Measurements from ENCODE around the gene SUMO2. TPM values are rescaled to one million over a fixed set of nuclear protein-coding genes. Genes with fewer than 3 reads are reported as not detected.
"Not testable (repeated sequence)": the region's sequence is repeated elsewhere in the genome, so short reads cannot be mapped to it uniquely, and the experiment has no call there.

SUMO2 gene
- total RNA-seq, 2 experiments from 2014 or later = 286 to 628 TPM

DNA sequence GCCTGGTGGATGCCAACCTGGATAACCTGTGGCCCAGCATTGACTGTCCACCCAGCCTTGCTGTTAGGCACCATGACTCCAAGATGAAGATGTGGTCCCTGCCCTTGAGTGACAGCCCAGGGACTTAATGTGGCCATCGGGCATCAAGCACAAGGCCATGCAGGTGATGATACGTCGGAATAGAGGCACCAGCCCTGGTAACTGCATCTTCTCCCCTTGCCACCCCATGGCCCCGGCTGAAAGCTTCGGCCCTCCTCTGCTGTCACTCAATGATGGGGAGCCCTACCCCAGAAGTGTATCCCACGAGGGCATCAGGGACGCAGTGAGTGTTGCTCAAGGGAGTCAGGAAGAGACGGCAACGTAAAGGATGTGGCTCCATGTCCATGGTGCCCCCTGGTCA, 53.2 kb downstream of the SUMO2 start:
- peaks cover 24% of the 10 kb centered on the region; the same call in 1 of the 2 replicates for H3K36me3 ChIP-seq (ENCODE audit: insufficient read depth, low read length)
- H3K27ac ChIP-seq (ENCODE audit: low read depth, low read length, poor library complexity, severe bottlenecking) = no peak overlapping the region
- H4K20me1 ChIP-seq (ENCODE audit: insufficient read depth, low read length) = peaks cover 10% of the 10 kb centered on the region
- no peak overlapping the region for H3K4me3 ChIP-seq (ENCODE audit: low read depth, low read length, poor library complexity, severe bottlenecking)
- intact Hi-C loops (cut with micrococcal nuclease; ENCODE audit: unreplicated experiment) = no loop called here
- ChIA-PET POLR2A (interaction anchor here (0.8 kb wide), 1 partner anchor 14 kb away, joined by 4 read pairs; no protein-coding TSS in a partner anchor), CTCF (ENCODE audit: unreplicated experiment) (interaction anchor here (3.4 kb wide), 1 partner anchor 15 kb away, joined by 26 read pairs; no protein-coding TSS in a partner anchor)
- BruUV-seq (replicated peaks) = no TSS peak
- peak overlapping the region; percentile 76; the same call in 1 of the 2 replicates for H3K4me2 ChIP-seq (ENCODE audit: low read length)
- H3K4me1 ChIP-seq (ENCODE audit: insufficient read depth, low read length, poor library complexity, severe bottlenecking) = peaks cover 36% of the 10 kb centered on the region
- no peak for TF ChIP-seq EZH2phosphoT487 (IDR thresholded peaks at IDR 0.05; ENCODE audit: borderline replicate concordance, low read depth, low read length)
- TF ChIP-seq, protein P1, sequence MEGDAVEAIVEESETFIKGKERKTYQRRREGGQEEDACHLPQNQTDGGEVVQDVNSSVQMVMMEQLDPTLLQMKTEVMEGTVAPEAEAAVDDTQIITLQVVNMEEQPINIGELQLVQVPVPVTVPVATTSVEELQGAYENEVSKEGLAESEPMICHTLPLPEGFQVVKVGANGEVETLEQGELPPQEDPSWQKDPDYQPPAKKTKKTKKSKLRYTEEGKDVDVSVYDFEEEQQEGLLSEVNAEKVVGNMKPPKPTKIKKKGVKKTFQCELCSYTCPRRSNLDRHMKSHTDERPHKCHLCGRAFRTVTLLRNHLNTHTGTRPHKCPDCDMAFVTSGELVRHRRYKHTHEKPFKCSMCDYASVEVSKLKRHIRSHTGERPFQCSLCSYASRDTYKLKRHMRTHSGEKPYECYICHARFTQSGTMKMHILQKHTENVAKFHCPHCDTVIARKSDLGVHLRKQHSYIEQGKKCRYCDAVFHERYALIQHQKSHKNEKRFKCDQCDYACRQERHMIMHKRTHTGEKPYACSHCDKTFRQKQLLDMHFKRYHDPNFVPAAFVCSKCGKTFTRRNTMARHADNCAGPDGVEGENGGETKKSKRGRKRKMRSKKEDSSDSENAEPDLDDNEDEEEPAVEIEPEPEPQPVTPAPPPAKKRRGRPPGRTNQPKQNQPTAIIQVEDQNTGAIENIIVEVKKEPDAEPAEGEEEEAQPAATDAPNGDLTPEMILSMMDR (conservative IDR thresholded peaks at IDR 0.05; ENCODE audit: low read length) = no peak
- H2AFZ ChIP-seq (ENCODE audit: low read length) = no peak overlapping the region
- no peaks in the 10 kb centered on the region for H3K9me3 ChIP-seq (ENCODE audit: low read length)
- no peaks in the 10 kb centered on the region for H3K9me2 ChIP-seq (ENCODE audit: insufficient read depth, low read length)
- DNase-seq (ENCODE audit: low spot score) = no peak
- H3K79me2 ChIP-seq (ENCODE audit: insufficient read depth, low read depth, low read length) = peaks cover 17% of the 10 kb centered on the region

DNA sequence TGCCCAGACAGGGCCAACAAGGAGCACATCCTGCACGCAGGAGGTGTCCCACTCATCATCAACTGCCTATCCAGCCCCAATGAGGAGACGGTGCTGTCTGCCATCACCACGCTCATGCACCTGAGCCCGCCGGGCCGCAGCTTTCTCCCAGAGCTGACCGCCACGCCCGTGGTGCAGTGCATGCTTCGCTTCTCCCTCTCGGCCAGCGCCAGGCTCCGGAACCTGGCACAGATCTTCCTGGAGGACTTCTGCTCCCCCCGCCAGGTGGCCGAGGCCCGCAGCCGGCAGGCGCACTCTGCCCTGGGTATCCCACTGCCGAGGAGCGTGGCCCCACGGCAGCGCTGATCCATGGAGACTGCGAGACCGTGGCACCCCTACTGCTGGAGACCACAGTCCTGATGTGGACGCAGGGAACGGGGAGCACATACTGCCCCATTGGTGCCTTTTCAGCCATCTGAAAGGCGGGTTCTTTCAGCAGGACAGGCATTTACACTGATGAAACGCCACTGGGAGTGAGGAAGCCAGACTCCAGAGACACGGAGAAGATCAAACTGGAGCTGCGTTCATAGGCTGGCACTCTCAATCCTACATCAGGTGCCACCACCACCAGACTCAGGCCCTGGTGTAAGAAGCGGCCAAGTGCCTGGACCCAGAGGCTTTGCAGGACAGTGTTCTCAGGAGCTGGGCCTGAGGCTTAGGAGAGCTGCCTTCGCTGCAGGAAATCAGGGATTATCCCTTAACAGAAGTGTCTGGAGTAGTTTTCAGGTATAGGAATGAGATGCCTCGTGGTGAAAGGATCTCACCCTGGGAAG, 53.9 kb downstream of the SUMO2 start:
- Histone ChIP-seq H3K9me2 (ENCODE audit: insufficient read depth, low read length) (no peaks in the 10 kb centered on the region), H3K9me3 (ENCODE audit: low read length) (no peaks in the 10 kb centered on the region), H3K36me3 (ENCODE audit: insufficient read depth, low read length) (peaks cover 23% of the 10 kb centered on the region; the same call in 1 of the 2 replicates), H4K20me1 (ENCODE audit: insufficient read depth, low read length) (peaks cover 10% of the 10 kb centered on the region), H2AFZ (ENCODE audit: low read length) (no peak overlapping the region), H3K4me1 (ENCODE audit: insufficient read depth, low read length, poor library complexity, severe bottlenecking) (peaks cover 36% of the 10 kb centered on the region), H3K27ac (ENCODE audit: low read depth, low read length, poor library complexity, severe bottlenecking) (no peak overlapping the region), H3K4me2 (ENCODE audit: low read length) (no peak overlapping the region), H3K4me3 (ENCODE audit: low read depth, low read length, poor library complexity, severe bottlenecking) (no peak overlapping the region), H3K79me2 (ENCODE audit: insufficient read depth, low read depth, low read length) (peaks cover 17% of the 10 kb centered on the region)
- no peak for DNase-seq (ENCODE audit: low spot score)
- no TSS peak for BruUV-seq (replicated peaks)
- ChIA-PET CTCF (ENCODE audit: unreplicated experiment) (interaction anchor here (3.4 kb wide), 1 partner anchor 14 kb away, joined by 26 read pairs; no protein-coding TSS in a partner anchor), POLR2A (interaction anchor here (0.8 kb wide), 1 partner anchor 13 kb away, joined by 4 read pairs; no protein-coding TSS in a partner anchor)
- intact Hi-C loops (cut with micrococcal nuclease; ENCODE audit: unreplicated experiment) = no loop called here
- TF ChIP-seq EZH2phosphoT487 (IDR thresholded peaks at IDR 0.05; ENCODE audit: borderline replicate concordance, low read depth, low read length) = no peak
- TF ChIP-seq, protein P1 (conservative IDR thresholded peaks at IDR 0.05; ENCODE audit: low read length) = no peak

DNA sequence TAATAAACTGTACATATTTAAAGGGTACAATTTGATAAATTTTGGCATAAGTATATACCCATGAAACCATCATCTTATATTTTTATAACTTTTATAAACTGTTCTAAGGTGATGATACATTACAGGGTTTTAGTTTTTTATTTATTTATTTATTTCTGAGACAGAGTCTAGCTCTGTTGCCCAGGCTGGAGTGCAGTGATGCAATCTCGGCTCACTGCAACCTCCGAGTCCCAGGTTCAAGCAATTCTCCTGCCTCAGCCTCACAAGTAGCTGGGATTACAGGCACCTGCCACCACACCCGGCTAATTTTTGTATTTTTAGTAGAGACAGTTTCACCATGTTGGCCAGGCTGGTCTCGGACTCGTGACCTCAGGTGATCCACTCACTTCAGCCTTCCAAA, 54.8 kb downstream of the SUMO2 start:
- BruUV-seq (replicated peaks); H3K27ac ChIP-seq (ENCODE audit: low read depth, low read length, poor library complexity, severe bottlenecking); H3K4me3 ChIP-seq (ENCODE audit: low read depth, low read length, poor library complexity, severe bottlenecking); H3K9me2 ChIP-seq (ENCODE audit: insufficient read depth, low read length); DNase-seq (ENCODE audit: low spot score); H3K9me3 ChIP-seq (ENCODE audit: low read length); intact Hi-C loops (cut with micrococcal nuclease; ENCODE audit: unreplicated experiment); H3K4me2 ChIP-seq (ENCODE audit: low read length); H2AFZ ChIP-seq (ENCODE audit: low read length): not testable (repeated sequence)
- Histone ChIP-seq H3K36me3 (ENCODE audit: insufficient read depth, low read length) (peaks cover 23% of the 10 kb centered on the region; the same call in 1 of the 2 replicates), H3K79me2 (ENCODE audit: insufficient read depth, low read depth, low read length) (peaks cover 17% of the 10 kb centered on the region), H3K4me1 (ENCODE audit: insufficient read depth, low read length, poor library complexity, severe bottlenecking) (peaks cover 32% of the 10 kb centered on the region), H4K20me1 (ENCODE audit: insufficient read depth, low read length) (peaks cover 10% of the 10 kb centered on the region)
- ChIA-PET POLR2A (interaction anchor here (2.0 kb wide), 1 partner anchor 13 kb away, joined by 6 read pairs; no protein-coding TSS in a partner anchor), CTCF (ENCODE audit: unreplicated experiment) (interaction anchor here (1.3 kb wide), 1 partner anchor 14 kb away, joined by 3 read pairs; no protein-coding TSS in a partner anchor)

Data from OCI-LY7 (cell line).